IPS-NIHi7 (cell line): ENCODE results near the gene ETFB.
A peak's percentile ranks its signal among the peaks of the same experiment; 100 is the strongest.

Experiments used
- DNase-seq: peaks from one replicate; pipeline ENCODE4 v3.0.0; 2012; ENCODE audit warnings: mixed read lengths; ENCODE audit errors: extremely low spot score

ETFB gene

DNA sequence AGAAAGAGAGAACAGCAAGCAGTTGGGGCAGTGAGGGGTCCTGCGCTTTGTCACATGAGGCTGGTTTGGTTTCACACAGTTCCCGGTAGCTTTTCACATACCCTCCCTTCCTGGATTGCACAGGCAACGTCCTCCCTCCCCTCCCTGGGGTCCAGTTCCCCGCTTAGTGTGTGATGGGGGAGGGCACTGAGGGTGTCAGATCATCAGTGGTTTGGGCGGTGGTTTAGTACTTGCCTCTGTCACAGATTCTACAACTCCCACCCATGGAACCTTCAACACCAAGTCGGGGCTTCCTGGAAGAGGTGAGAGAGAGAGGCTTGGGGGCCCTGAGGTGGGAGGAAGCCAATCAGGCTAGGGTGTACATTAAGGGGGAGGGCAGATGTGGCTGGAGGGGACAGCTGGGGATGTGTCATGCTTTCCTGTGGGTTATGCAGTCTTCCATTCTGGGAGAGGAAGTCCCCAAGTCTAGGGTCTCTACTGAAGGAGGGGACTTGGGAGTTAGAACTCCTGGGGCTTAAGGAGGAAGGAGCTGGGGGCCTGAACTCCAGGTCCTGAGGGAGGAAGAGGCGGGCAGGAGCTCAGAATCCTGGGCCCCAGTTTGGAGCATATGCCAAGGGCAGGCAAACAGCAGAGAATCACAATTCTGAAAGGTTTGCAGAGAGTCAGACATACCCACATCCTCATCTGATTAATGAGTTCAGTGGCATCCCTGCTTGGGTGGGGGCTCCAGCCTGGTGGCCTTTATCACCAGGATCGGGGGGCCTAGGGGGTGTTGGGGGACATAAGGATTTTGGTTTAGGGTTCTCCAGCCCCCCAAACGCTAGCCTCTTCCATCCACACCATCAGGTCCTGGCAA is 6.7 kb upstream of the ETFB start, which contains the start of gene NKG7:
Gene NKG7 (minus strand): TSS at position 6 of the 856 bp plus-strand sequence. CDS start 119 bp downstream, outside the sequence.
- DNase-seq: no peak

DNA sequence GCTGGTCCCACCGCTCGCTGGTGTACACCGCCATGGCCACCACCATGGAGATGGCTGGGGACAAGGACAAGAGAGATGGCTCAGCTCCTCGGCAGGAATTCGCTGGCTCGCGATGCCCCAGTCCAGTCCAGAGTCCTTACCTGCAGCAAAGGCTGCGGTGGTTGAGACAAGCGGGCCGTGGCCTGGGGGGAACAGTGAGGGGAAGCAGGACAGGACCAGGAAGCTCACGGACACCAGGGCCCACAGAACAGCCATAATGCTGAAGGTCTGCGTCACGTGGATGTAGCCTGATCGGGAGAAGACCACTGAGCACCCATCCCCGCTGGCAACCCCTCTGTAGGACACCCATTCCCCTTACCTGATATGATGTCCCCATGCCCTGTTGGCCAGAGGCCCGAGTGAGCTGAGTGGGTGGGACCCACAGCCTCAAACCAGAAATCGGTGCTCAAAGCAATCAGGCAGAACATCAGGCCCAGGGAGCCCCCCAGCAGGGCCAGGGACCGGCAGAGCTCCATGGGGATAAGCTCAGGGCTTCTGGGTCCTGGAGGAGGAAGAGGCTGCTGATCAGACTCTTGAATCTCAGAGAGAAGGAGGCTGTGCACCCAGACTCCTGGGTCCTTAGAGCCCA is 5.9 kb upstream of the ETFB start:
- DNase-seq: no peak

DNA sequence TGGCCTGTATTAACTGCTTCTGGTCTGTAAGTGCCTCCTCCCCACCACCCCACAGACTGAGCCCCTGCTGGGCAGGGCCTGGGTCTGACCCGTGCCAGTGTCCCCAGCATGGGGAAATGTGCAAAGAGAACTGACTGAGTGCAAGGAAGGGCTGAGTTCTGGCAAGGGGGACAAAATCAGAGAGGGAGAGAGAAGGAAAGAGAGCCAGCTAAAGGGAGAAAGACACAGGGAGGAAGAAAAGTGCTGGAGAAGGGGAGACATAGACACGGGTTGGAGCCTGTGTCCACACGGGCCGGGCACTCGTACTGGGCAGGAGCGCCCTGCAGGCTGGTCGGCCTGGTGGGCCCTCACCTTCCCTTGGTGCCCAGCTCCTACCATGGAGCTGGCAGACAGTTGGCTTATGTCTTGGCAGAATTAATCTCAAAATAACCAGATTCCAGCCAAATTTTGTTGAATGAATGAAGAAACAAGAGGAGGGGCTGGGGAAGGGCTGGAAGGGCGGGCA is 5.0 kb upstream of the ETFB start:
- no peak for DNase-seq

DNA sequence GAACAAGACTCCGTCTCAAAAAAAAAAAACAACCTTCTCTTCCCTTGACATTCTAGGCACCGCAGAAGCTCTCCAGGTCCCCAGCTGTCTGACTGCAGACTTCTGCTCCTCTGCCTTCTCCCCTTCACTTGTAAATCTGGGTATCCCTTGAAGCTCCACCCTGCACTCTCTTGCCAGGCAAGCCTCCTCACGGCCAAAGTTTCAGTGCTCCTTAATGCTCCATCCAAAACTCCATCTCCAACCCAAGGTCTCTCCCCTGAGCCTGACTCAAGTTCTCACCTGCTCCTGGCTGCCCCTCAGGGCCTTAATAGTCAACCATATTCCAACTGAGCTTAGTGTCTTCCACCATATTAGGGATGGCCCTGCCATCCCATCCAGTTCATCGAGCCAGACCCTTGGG is 4.0 kb upstream of the ETFB start:
- no peak for DNase-seq

DNA sequence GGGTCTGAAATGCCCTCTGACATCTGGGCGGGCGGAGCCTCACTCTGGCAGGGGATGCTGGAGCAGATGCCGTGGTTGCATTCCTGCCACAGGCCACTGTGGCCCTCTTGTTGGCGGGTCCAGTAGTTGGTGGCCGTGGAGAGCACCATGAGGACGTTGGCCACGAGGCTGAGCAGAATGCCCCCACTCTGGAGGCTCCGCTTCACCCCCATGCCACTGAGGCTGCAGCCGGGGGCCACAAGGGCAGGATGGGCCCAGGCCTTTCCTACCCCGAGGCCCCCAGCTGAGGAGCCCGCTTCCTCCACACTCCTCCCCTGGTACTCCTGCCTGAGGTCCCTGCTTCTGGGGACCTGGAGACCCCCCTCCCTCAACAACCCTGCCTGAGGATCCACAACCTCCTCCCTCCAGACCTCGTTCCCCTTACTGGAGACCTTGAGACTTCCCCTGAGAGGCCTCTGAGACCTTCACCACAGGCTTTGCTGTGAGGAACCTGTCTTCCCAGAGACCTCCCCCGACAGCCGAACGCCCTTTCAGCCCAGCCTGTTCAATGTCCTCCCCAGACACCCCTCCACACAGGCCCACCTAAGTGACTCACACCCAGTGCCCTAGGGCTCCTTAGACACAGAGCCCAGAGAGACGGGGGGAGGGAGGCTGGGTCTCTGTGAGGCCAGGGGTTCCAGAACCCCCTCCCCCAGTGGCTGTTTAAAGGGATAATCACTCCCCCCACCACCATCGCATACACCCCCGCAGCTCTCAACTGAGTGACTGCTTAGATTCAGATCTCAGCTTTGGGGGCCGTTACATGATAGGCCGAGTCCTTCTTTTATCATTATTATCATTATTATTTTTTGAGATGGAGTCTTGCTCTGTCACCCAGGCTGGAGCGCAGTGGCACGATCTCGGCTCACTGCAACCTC is 2.4 kb upstream of the ETFB start, which contains the start of gene CLDND2:
Gene CLDND2 (minus strand): TSS at position 638 of the 917 bp plus-strand sequence. CDS start 426 bp downstream, at position 212.
- DNase-seq: peak; percentile 49

DNA sequence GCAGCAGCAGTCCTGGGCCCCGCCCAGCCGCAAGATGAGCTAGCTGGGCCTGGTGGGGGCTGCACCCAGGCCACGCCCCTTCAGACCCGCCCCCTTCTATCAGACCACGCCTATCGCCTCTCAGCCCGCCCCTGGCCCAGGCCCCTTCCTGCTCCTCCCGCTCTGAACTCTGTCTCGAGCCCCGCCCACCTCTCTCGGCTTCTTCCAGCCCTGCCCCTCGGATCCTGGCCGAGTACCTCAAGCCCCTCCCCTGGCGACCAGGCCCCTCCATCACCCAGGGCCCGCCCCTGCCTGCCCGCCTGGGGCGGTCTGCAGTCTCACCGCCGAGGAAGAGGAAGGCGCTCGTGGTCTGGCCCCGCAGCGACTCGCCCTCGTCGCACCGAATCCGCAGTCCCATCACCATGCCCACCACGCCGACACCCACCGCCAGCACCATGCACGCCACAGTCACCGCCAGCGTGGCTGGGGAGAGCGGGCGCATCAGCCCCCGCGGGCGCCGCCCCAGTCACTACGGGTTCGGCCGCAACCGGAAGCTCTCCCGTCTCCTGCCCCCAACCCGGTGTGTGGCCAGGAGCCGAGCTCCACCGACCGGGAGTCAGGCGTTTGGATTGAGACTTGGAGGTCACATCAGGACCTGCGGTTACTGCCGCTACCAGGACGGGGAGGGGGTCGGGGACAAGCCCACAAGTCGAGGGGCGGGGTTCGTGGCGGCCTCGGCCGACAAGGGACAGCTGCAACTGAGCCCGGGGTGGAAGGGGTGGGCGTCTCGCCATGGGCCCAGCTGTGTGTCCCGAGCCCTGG is 1.6 kb upstream of the ETFB start:
- peak; percentile 99 for DNase-seq

DNA sequence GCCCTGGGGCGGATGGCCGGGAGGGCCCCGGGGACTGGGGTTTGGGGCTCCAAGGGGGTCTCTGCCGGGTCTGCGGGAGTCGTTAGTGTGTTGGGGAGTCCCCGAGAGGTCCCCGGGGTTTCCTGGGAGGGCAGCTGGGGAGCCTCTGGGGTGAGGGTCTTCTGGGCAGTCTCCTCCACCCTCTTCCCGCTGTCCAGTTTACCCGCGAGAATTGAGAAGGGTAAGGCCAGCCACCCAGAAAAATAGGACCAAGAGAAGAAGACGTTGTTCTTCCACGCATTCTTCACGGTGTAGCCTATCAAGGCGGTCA is 1.0 kb upstream of the ETFB start:
- no peak for DNase-seq

DNA sequence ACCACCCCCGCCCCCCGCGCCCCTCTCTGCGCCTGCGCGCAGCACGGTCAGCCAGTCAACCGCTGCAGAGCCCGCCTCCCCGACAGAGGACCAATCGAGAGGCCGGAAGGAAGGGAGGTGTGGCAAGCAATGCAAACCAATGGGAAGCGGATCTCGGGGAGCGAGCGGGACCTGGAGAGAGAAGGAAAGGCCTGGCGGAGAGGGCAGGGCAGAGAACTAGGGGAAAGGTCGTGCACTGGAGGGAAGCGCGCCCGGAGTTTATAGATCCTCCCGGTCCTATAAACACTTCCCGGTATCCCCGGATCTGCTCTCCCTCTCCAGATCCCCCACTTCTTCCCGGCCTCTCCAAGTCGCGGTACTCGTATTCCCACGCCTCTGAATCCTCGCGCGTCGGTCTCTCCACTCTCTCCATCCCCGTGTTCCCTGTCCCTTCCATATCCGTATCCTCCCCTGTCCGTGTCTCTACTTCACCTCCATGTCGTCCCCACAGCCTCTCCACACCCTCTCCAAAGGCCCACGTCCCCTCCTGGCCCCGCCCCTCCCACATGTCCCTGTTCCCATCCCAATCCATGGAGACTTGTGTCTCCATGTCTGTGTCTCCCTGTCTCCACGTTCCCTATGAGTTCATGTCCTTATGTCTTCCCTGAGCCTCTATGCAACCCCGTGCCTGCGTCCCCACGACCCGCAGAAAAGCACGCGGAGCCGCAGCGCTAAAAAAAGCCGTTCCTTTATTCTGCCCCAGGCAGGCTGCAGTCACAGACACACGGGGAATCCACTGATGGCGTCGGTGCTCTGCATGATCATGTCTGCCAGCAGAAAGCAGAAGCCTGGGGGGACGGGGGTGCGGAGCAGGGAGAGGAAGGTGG is 434 bp upstream of the ETFB start:
- DNase-seq: peak; percentile 96

DNA sequence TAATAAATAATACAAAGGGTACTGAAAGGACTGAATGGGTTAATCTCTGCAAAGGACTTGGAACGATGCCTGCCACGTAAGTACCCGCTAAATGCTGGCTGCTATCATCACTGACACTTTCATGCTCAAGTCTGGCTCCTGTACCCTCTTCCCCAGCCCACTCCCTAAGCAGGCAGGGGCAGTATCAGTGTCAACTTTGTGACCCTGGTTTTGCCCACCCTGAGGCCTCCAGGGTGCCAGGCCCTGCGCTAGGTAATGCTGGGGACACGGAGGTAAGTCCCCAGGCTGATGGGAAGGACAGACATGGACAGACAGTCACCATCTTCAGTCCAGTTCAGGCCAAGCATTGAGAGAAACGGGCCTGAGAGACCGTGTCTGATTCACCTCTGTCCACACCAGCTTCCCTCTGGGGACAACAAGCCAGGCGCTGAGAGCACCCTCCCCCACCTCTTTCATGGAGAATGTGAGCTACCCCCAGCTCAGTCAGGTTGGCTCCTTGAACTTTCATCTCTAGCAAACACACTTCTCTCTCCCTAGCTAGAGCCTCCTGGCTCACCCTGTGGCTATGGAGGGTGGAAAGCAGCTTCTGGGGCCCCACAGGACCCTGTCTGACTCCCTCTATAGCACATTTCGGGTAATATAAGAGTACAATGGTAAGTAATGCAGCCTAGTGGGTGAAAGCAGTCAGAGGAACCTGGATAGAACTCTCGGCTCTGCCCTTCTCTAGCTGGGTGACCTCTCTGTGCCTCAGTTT is 800 bp downstream of the ETFB start:
- DNase-seq: no peak

DNA sequence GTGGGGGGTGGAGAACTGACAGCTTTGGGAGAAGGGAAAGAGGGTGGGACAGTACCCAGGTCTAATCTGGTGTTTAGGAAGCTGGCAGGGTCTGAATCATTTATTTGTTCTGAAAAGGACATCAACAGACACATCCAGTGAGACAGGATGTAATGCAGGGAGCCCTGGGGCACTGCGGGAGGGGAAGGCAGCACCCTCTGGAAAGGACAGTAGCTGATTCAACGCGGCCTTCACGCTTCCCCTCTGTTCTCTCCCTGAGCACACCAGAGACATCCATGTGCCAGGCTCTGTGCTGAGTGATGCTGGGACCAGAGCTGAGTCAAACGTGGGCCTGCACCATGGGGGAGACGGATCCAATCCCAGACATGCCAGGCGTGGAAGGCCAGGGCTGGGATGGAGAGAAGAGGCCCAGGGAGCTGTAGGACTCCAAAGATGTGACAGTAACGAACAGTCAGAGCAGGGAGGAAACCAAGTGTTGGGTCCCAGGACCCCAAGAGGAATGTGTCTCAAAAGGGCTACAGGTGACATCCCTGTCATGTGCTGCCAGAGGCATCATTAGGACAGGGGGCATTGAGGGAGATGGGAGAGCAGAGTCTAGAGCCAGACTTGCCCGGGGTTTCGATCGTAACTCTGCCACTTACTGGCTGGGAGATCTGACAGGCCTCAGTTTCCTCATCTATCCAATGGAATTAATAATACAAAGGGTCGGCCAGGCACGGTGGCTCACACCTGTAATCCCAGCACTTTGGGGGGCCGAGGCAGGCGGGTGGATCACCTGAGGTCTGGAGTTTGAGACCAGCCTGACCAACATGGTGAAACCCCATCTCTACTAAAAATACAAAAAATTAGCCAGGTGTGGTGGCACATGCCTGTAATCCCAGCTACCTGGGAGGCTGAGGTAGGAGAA is 1.7 kb downstream of the ETFB start:
- no peak for DNase-seq

DNA sequence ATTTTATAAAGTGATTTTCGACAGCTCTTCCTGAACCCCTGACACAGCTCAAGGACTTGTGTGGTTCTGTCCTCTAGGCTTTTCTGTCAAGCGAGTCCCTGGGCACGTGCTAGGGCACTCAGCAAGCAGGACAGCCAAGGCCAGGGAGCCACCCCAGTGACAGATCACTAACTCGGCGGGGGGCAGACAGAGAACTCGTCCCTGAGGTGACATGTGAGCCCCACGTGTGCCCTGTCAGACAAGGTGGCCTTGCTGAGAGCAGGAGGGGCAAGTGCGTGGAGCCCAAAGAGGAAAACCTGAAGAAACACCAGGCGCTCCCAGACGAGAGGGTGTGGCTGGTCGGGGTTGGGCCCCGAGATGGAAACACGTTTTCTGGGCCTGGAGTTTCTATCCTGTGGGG is 4.9 kb downstream of the ETFB start:
- DNase-seq: no peak

DNA sequence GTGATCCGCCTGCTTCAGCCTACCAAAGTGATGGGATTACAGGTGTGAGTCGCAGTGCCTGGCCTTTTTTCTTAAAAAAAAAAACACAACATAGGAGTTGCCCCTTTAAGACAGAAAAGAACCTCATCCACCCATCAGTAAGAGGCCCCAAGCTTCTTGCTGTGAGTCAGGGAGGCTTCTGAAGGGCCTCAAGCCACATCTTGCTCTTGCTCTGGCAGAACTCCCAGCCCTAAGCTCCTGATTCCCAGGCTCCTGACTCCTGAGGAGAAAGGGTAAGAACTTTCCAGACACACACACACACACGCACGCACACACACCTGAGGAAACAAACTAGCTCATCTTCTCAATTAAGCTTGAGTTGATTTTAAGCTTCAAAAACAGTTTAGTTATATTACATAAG is 6.9 kb downstream of the ETFB start:
- no peak for DNase-seq

DNA sequence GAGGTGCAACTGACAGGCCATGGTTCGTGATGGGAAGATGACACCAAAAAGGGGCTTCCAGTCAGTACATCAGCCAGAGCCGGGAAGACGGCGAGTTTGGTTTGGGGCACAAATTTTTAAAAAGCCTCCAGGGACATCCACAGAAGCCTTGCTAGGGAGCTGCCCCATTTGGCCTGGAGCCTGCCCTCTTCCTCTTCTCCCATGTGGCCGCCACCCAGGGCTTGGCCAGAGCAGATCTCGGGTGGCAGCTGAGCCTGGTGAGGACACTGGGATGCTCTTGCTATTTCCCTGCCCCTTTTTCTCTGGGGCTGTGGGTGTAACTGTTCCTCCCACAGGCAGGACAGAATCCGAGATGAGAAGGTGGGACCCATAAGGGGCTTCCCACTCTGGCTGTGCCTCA is 8.2 kb downstream of the ETFB start:
- DNase-seq: no peak

DNA sequence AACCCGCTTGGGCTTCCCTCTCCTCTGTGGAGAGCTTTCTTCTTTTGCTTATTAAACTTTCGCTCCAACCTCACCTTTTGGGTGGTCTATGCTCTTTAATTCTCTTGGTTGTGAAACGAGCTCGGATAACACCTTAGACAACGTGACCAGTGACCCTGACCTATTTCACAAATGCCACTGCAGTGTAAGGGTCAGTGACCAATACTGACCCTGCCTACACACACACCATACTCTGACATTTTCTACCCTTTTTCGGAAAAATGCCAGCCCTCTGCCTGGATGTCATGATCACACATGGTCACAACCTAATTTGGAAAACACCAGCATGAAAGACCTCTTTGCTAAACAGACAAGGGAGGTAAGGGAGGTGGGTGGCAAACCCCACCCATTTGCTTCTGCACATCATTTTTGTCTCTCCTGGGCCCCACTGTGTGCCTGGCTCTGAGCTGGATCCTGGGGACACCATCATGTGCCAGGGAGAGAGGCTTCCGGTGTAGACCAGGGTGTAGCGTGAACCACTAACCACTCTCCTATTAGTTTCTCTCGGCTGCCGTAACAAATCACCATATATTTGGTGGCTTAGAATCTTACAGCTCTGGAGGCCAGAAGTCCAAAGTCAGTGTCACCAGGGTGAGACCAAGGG is 9.9 kb downstream of the ETFB start:
- no peak for DNase-seq

DNA sequence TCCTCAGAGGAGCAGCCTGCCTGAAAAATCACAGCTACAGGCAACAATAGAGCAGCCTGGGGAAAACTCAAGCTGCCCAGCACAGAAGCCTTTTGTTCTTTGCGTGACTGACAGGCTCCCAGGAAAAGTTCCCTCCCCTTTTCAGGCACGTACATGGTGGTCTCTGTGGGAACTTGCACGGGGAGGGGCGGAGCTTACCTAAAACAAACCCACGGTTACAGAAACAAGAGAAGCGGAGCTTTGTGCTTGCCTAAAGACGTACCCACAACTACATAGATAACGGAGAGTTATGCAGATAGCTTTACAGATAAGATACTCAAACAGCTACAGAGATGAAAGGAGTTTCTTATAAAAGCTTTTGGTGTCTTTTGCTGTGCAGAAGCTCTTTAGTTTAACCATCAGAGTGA is 11.4 kb downstream of the ETFB start:
- peak; percentile 58 for DNase-seq

DNA sequence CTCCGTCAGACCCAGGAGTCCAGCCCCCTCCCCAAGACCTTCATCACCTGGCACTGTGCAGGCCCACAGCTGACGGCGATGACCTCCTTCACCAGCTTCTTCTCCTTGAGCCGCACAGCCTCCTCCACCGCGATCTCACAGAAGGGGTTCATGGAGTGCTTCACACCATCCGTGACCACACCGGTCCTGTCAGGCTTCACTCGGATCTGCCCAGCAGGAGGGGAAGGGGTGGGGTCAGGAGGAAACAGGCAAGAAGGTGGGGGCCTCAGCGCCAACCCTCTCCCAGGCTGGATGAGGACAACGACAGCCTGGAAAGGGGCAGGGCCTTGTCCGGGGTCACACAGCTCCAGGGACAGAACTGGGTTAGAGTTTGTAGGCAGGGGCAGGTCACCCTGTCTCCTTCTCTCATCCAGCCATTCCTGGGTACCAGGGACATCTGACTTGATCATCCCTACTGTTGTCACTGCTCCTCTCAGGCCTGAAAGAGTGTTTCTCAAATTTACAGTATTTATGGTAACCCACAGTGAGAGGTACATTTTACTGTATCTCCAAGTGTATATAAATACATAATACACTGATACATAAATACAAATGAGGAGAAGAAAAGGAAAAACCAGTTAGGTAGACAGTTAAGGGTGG is 12.0 kb downstream of the ETFB start:
- DNase-seq: no peak

DNA sequence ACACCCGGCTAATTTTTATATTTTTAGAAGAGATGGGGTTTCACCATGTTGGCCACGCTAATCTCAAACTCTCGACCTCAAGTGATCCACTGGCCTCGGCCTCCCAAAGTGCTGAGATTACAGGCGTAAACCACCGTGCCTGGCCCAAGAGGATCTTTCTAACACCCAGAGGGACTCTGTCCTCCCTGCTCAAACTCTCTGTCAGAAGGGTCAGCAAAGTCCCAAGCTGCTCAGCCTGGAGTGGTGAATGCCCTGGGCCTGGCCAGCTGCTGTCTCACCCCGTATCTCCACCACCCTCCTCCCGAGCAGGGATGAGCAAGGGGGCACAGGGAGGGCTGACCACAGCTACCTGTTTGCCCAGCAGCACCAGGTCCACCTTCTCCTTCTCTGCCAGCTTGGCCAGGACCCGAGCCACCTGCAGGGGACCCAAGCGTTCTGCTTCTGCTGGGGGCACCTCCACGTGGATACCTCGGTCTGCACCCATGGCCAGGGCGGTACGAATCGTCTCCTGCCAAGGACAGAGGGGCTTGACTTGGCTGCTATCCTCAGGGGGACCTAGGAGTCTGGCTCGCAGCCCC is 13.3 kb downstream of the ETFB start:
- DNase-seq: no peak
